ENCODE measurements around the gene RP9.

RP9 gene

DNA sequence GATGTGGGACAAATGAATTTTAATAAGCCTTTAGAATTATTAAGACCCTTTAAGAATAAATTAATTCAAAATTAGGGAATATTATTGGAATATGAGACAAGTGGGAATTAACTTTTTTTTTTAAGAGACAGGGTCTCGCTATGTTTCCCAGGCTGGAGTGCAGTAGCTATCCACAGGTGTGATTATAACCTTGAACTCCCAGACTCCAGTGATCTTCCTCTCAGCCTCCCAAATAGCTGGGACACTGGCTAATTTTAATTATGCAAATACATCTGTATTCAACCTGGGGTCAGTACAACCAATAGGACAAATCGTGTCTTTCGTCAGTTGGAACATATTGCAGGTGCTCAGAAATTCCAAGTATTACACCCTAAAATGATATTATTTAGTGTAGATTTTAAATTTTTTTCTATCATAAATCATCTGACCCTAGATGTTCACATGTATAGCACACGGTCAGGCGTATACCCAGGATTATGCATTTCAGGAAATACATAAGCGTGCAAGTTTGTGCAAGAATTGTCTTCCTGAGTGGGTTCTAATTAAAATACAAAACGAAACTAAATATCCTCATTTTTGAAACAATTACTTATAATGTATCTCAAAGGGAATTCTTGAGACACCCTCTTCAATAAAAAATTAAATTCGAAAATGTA is 47.8 kb downstream of the RP9 start:
- no peak for FAIRE-seq

DNA sequence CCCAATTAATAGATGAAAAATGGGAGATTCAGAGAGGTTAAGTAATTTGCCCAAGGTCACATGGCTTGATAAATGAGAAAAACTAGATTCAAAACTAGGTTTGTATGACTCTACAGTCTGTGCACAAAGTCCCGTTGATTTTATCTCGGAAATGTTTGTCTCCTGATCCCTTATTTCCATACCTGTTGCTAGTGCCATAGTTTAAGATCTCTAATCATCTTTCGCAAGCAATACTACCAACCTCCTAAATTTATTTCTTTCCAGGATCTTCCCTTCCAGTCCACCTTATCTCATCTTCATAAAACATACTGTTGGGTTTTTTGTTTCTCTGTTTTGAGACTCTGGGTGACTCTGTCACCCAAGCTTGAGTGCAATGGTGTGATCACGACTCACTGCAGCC is 49.6 kb downstream of the RP9 start:
- no peak for FAIRE-seq

DNA sequence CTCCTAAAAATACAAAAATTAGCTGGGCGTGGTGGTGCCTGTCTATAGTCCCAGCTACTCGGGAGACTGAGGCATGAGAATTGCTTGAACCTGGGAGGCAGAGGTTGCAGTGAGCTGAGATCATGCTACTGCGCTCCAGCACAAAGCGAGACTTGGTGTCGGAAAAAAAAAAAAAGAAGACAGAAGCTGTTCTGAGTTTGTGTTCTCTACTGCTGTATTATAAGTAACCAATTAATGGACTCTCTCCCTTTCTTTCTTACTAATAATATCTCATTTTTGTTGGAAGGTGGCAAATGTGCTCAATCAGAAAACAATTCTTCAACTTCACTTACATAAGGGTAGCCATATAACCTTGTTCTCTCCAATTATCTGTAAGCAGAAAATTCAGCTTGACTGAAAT is 54.0 kb downstream of the RP9 start:
- FAIRE-seq: no peak

DNA sequence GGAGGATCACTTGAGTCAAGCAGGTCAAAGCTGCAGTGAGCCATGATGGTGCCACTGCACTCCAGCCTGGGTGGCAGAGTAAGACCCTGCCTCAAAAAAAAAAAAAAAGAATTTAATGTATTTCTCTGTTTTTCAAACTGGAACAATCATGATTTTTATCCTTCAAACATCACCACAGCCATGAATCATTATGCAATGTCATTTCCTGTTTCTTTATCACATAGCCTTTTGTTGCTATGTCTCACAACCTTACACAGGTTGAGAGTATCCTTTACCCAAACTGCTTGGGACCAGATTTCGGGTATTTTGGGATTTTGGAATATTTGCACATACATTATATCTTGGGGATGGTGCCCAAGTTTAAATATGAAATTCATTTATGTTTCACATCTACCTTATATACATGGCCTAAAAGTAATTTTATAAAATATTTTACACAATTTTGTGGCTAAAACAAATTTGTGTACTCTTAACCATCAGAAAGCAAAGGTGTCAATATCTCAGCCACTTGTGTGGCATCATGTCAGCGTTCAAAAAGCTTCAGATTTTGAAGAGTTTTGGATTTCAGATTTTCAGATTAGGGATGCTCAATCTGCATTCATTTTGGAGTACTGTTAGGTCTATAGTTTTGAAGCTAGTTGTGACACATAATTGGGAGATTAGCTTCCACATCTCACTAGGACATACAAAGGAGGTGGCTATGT is 54.8 kb downstream of the RP9 start:
- no peak for FAIRE-seq

- FAIRE-seq: no peak
These were observed 55.5 kb downstream of the RP9 start for GRCh38 chr7:33053721-33054120.

DNA sequence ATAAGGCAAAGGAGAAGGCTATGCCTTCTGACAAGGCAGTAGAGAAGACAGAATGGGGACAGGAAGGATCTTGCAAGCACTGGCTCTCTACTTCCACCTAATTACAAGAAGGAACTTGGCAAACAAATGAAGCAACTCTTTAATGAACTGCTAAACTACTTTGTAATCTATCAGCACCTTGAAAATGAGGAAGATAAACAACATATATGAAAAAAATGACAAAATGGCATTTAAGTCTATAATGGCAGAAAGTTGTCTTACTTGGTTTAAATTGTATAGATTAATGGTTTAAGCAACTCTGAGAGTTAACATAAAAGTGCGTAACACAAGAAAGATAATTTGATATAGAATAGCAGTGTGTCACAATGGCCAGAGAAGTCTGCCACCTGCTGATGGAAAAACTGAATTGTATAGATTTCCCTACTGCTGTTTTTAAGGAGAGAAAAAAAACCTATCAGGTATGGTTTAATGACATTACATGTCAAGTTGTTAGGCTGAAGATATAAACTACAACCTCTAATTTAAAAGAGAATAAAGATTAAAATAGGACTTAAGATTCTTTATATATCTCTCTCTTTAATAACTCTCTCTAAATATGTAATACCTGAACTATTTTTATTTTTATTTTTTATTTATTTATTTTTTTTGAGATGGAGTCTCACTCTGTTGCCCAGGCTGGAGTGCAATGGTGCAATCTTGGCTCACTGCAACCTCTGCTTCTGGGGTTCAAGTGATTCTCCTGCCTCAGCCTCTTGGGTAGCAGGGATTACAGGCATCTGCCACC is 58.5 kb downstream of the RP9 start:
- FAIRE-seq: no peak

DNA sequence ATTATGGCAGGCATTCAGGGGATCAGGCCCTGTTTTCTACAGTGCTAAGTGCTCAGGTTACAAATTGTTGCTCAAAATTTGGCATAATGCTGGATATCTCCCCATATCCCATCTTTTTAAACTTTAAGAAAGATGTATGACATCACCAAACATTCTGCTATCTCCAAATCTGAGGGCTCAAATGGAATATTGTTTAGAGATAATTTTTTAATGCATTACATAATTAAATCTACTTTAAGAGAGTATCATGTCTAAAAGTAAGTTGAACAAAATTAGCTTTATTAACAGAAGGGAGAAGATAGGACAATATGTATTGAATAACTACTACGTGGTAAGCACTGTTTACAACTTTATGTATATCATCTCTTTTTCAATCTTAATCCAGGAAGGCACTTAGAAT is 60.5 kb downstream of the RP9 start:
- FAIRE-seq: no peak

DNA sequence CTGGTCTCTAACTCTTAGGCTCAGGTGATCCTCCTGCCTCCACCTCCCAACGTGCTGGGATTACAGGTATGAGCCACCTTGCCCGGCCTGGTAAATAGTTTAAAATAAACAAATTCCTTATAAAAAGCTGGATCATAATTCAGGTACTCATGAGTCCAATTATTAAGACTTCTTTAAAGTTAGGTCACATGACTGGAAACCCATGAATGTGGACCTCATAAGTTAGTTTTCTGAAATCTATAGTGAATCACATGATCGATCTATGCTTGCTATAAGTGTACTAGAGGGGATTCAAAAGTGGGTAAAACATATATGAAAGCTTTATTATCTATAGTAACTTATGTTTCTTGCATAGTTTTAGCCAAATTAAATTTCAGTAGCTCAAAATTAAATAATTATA is 60.9 kb downstream of the RP9 start:
- no peak for FAIRE-seq

- no peak for FAIRE-seq
These were observed 64.2 kb downstream of the RP9 start for GRCh38 chr7:33044986-33045385.
